GM21381 (cell line): ENCODE results near the gene RNF39.
"Not testable (repeated sequence)": the region's sequence is repeated elsewhere in the genome, so short reads cannot be mapped to it uniquely, and the experiment has no call there.

Source experiments
- ATAC-seq: cut with Tn5 transposase; IDR thresholded peaks from one replicate; pipeline ENCODE4 v1.9.1; 2021; ENCODE audit warnings: mild to moderate bottlenecking, moderate library complexity; ENCODE audit not compliant: unreplicated experiment

The RNF39 gene

DNA sequence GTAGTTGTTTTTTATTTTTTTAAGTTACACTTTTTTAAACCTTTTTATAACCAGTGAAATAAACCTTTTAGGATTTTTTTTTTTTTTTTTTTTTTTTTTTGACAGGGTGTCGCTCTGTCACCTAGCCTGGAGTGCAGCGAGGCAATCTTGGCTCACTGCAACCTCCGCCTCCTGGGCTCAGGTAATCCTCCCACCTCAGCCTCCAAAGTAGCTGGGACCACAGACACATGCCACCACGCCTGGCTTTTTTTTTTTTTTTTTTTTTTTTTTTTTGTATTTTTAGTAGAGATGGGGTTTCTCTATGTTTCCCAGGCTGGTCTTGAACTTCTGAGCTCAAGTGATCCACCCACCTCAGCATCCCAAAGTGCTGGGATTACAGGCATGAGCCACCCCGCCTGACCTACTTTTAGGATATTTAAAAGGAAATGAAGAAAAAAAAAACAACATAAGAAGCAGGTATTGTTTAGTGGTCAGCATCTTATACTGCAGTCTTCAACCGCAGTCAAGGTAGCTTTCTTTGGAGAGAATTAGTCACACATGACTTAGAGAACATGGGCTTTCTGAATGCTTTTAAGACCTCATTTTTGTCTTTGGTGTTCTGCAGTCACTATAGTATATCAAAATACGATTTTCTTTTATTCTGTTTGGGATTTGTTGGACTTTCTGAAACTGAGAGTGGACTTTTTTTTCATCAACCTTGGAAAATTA lies 12.9 kb downstream of the RNF39 start:
- no peak for ATAC-seq

- peak; percentile 22 for ATAC-seq
These were observed 13.6 kb downstream of the RNF39 start for GRCh38 chr6:30061858-30062458.

GRCh38 chr6:30061092-30061857 lies 14.3 kb downstream of the RNF39 start, which contains the start of gene POLR1H:
TSS of gene POLR1H (plus strand) at chr6:30061265. CDS start at chr6:30061525, 260 bp downstream.
- peak; percentile 84 for ATAC-seq

- no peak for ATAC-seq
These were observed 14.9 kb downstream of the RNF39 start for GRCh38 chr6:30060606-30061091.

DNA sequence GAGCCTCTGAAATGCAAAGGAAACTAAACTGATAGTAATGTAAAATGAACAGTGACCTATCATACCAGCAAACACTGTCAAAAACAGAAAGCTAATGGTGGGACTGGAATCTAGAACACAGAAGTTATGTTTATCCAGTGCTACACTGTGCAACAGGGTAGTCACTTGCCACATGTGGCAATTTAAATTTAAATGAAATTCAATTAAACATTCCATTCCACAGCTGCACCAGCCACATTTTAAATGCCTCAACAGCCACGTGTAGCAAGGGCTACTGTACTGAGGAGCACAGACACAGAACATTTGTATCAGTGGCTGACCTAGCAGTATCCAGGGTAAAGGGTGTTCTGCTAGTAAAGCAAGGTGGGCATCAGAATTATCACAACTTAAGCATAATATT lies 20.1 kb downstream of the RNF39 start:
- no peak for ATAC-seq

DNA sequence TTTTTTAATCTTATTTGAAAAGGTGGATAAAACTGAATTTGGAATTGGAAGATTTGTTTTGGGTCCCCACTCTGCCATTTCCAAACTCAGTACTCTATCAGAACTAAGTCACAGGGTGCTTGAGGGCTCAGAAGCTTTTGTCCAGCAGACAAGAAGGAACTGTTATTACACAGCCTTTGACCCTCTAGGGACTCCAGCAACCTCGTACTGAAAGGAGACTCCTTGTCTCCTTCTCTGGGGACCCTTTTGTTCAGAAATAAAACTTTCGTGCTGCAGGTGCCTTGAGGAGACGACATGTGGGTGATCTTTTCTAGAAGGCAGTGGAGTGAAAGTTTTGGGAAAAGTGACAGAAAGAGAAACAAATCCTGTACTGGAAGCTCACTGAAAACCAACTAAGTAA lies 21.9 kb downstream of the RNF39 start:
- no peak for ATAC-seq

GRCh38 chr6:30047220-30047619 lies 28.3 kb downstream of the RNF39 start:
- no peak for ATAC-seq

DNA sequence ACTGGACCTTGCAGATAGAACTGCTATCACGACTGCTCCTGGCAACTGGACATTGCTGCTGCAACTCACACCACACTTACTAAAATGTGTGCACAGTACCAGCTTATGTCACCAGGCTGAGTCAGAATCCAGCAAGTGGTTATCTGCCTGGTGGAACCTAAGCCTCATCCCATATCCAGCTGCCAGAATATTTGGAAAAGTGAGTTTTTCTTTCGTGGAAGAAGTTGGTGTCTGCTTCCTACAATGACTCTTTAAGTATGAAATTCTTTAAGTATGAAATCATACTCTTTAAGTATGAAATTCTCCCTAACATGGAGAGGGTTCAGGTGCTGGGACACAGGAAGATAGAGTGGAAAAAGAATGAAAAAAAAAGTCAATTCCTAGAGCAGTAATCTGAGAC lies 30.9 kb downstream of the RNF39 start:
- no peak for ATAC-seq

DNA sequence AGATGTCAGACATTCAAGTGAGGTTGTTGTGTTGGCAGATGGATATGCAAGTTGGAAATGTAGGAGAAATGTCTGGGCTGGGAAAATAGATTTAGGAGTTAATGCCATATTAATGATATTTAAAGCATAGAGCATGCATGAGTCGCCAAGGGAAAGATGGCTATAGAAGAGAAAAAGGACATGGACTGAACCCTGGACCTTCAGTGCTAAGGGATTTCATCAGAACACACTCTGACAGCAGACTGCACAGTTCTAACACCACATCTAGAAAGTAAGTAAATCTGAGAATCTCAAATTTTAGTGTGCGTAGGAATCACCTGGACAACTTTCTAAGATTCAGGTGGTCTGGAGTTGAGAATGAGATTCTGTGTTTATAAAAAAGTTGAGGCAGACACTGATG lies 31.8 kb downstream of the RNF39 start:
- no peak for ATAC-seq

DNA sequence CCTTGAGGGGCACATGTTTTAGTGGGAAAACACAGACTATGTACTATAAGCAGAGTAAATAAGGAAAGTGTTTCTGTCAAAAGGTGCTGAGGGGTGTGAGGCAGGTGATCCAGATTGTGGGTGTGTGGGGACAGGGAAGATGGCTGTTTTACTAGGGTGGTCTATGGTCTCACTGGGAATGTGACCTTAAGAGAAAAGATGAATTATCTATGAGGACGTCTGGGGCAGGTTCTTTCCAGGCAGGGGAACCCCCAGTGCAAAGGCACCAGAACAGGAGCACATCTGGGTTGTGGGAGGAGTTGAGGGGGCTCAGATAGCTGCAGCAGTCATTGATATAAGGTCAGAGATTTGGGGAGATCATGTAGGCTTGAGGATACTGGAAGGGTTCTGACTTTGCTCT lies 32.7 kb downstream of the RNF39 start:
- no peak for ATAC-seq

GRCh38 chr6:30042476-30042875 lies 33.1 kb downstream of the RNF39 start:
- no peak for ATAC-seq

DNA sequence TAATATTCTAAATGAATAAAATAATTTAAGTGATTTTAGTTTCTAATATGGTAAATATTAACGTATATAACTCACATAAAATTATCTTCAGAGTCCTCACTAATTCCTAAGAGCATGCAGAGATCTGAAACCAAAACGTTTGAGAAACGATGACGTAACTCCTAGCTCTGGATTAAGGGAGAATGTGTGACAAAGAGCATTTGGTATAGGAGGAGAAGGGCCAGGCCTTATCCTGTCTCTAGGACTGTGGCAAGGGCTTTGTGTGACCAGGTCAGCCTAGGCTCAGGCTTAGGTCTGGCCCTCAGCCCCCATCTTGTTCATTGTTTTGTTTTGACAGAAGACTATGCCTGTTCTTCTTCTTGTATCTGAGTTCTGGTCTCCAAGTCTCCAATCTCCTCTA lies 33.7 kb downstream of the RNF39 start:
- ATAC-seq: no peak

GRCh38 chr6:30041221-30041620 lies 34.3 kb downstream of the RNF39 start:
- no peak for ATAC-seq

DNA sequence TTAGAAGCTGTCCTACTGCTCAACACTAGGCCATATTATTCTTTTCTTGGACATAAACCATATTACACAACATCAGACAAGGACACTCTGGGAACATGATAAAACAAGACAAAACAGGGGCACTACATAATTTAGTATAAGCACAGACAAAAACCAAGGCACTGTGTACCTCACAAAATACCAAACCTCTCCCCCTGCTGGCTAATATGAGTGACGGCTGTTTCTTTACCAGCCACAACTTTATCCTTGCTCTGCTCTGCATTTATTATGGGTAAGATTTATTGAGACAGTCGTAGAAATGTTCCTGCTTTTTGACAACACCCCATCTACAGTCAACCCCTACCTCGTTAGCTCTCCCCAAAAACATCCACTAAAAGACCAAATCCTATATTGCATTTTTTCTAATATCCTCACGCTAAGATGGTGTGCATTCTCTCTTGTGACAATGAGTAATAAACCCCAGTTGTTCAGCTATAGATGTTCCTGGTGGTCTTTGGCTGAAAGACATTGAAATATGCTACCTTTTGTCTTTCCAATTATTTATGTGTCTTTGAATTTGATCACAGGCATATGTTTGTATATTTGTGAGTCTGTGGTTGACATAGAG lies 38.3 kb downstream of the RNF39 start:
- no peak for ATAC-seq

- no peak for ATAC-seq
These were observed 39.8 kb downstream of the RNF39 start for GRCh38 chr6:30035784-30036183.

GRCh38 chr6:30033440-30033839 lies 42.1 kb downstream of the RNF39 start:
- ATAC-seq: not testable (repeated sequence)

DNA sequence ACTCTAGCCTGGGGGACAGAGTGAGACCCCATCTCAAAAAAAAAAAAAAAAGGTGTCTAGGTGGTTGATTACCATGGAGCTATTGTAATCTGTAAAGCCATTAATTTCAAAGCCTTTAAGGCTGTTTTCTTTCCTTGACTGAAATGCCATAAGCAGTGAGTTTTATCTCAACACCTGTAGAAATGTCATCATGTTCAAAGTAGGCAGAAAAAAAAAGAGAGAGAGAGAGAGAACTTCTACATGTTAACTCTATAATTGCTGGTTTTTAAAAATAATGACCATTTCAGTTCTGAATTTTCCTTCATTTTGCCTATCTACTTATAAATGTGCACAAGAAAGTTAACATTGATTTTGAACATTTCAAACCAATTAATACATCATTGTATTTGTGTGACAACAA lies 44.2 kb downstream of the RNF39 start:
- ATAC-seq: no peak

- ATAC-seq: no peak
These were observed 46.0 kb downstream of the RNF39 start for GRCh38 chr6:30029588-30029987.

- no peak for ATAC-seq
These were observed 50.4 kb downstream of the RNF39 start for GRCh38 chr6:30025186-30025585.

DNA sequence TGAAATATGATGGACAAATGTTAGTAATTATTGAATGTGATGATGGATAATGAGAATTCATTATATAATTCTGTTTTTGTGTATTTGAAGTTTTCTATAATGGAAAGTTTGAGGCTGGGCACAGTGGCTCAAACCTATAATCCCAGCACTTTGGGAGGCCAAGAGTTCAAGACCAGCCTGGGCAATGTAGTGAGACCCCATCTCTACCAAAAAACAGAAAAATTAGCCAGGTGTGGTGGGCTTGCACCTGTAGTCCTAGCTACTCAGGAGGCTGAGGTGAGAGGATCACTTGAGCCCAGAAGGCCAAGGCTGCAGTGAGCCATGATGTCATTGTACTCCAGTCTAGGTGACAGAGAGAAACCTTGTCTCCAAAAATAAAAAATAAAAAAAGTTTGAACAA lies 52.9 kb downstream of the RNF39 start:
- not testable (repeated sequence) for ATAC-seq

GRCh38 chr6:30022189-30022588 lies 53.4 kb downstream of the RNF39 start:
- ATAC-seq: no peak
